SK-N-SH (cell line): ENCODE measurements around the gene LAX1.

Experiments used
- CTCF ChIP-seq: fragments of 200-600 bp; sonication (generic); IDR thresholded peaks from 2 replicates; pipeline ENCODE4 v1.6.1; 2017; ENCODE audit warnings: antibody characterized with exemption, mild to moderate bottlenecking, moderate library complexity
- JUND ChIP-seq: IDR thresholded peaks from 2 replicates; pipeline ENCODE4 v1.4.0; 2012
- MAX ChIP-seq: IDR thresholded peaks from 2 replicates; pipeline ENCODE4 v1.4.0; 2012; ENCODE audit warnings: low read depth
- POLR2AphosphoS5 ChIP-seq: IDR thresholded peaks from 2 replicates; pipeline ENCODE4 v1.6.1; 2012; ENCODE audit warnings: low read depth, low read length
- TF ChIP-seq, protein P1 (sequence below): IDR thresholded peaks from 2 replicates; pipeline ENCODE4 v1.4.0; 2012; ENCODE audit warnings: low read depth, borderline replicate concordance

DNA sequence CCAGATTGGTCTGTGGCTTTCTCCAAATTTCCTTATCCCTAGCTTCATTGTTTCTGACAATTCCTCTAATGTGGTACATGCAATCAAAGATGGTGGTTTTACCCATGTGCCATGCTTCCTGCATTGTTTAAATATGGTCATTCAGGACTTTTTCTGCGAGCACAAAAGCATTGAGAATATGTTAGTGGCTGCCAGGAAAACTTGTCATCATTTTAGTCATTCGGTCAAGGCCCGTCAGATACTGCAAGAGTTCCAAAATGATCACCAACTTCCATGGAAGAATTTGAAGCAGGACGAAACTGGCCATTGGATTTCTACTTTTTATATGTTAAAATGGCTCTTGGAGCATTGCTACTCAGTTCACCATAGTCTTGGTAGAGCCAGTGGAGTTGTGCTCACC lies 34.2 kb downstream of the LAX1 start:
- TF ChIP-seq POLR2AphosphoS5 (no peak), MAX (no peak), CTCF (no peak), JUND (no peak)
- TF ChIP-seq, protein P1, sequence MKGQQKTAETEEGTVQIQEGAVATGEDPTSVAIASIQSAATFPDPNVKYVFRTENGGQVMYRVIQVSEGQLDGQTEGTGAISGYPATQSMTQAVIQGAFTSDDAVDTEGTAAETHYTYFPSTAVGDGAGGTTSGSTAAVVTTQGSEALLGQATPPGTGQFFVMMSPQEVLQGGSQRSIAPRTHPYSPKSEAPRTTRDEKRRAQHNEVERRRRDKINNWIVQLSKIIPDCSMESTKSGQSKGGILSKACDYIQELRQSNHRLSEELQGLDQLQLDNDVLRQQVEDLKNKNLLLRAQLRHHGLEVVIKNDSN, result no peak
